B cell (primary cell): ENCODE data around the gene PARP8.

ENCODE experiments used
- EZH2 ChIP-seq: IDR thresholded peaks from 2 replicates; pipeline ENCODE4 v1.6.1; 2012; ENCODE audit warnings: borderline replicate concordance, low read depth, mild to moderate bottlenecking, moderate library complexity, low read length; ENCODE audit not compliant: insufficient read depth, poor library complexity, severe bottlenecking
- TF ChIP-seq, protein P1 (sequence below): fragments of 200-600 bp; IDR thresholded peaks from one replicate; pipeline ENCODE4 v1.8.0; 2022; ENCODE audit warnings: antibody characterized with exemption, mild to moderate bottlenecking

DNA sequence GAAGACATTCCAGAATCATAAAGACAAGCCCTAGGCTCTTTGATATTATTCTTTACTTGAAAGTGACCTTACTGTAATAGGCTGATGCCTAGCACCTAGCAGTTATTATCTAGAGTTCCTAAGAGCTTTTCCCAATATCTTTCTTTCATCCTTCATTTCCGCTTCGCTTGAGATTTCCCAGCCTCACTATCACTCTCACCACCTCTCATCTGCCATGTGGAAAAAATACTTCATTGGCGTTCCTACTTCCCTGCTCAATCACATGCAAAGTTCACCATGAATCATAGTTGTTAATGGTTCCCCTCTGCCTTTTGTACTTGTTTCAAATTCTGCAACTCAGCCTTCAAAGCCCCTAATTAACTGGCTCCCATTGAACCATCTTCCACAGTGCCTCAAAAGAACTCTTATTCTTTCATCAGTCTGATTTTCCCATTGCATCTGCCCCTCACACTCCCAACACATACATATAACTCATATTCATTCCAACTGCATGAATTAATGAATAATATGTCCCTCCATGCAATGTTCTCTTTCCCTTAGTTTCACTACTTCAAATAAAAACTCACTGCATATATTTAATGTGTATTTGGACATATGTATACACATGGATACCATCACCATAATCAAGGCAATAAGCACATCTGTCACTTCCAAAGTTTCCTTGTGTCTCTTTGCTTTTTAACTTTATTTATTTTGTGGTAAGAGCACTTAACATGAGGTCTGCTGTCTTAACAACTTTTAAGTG, 221.6 kb downstream of the PARP8 start:
- TF ChIP-seq, protein P1, sequence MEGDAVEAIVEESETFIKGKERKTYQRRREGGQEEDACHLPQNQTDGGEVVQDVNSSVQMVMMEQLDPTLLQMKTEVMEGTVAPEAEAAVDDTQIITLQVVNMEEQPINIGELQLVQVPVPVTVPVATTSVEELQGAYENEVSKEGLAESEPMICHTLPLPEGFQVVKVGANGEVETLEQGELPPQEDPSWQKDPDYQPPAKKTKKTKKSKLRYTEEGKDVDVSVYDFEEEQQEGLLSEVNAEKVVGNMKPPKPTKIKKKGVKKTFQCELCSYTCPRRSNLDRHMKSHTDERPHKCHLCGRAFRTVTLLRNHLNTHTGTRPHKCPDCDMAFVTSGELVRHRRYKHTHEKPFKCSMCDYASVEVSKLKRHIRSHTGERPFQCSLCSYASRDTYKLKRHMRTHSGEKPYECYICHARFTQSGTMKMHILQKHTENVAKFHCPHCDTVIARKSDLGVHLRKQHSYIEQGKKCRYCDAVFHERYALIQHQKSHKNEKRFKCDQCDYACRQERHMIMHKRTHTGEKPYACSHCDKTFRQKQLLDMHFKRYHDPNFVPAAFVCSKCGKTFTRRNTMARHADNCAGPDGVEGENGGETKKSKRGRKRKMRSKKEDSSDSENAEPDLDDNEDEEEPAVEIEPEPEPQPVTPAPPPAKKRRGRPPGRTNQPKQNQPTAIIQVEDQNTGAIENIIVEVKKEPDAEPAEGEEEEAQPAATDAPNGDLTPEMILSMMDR = no peak
- TF ChIP-seq EZH2 = no peak
